GM21390 (cell line): Measurements from ENCODE around the gene FOXP4.

ENCODE experiments used
- ATAC-seq: cut with Tn5 transposase; IDR thresholded peaks from one replicate; pipeline ENCODE4 v1.9.1; 2021; ENCODE audit not compliant: unreplicated experiment

FOXP4 gene

DNA sequence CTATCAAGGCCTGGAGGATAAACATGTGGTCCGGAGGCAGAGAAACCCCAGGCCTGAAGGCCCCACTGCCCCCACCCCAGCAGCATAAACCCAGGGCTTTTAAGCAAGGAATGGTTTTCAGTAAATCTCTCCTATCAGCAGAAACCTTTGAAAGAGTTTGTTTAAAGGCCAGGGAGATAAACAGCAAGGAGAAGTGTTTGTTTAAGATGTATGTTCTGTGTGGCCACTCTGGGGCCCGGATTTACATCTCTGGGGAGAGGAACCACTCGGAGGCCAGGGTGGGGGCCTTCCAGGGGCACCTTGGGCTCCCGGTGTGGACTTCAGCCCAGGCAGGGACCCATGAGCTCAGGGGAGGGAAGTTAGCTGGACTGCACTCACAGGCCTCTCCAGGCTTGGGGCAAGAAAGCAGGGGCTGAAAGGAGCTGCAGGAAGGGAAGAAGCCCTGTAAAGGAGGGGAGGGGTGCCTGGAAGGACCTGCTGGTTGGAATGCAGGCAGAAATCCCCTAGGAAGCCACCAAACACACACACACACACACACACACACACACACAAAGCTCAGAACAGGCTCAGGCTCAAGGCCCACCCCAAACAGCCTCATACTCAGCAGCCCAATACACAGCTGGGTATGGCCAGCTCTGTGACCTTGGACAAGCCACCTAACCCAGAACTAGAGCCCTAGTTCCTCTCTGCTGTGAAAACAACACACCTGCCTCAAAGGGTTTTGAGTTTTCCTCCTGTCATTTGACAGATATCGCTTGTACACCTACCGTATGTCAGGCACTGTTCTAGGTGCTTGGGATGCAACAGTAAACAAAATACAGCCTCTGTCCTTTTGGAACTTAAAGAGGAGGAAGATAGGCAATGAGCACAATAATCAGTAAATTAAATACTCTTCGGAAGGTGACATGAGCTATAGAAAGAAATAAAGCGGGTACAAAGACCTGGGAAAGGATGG lies 26.2 kb upstream of the FOXP4 start:
- ATAC-seq: no peak

GRCh38 chr6:41522780-41523548 lies 23.2 kb upstream of the FOXP4 start:
- ATAC-seq: no peak

DNA sequence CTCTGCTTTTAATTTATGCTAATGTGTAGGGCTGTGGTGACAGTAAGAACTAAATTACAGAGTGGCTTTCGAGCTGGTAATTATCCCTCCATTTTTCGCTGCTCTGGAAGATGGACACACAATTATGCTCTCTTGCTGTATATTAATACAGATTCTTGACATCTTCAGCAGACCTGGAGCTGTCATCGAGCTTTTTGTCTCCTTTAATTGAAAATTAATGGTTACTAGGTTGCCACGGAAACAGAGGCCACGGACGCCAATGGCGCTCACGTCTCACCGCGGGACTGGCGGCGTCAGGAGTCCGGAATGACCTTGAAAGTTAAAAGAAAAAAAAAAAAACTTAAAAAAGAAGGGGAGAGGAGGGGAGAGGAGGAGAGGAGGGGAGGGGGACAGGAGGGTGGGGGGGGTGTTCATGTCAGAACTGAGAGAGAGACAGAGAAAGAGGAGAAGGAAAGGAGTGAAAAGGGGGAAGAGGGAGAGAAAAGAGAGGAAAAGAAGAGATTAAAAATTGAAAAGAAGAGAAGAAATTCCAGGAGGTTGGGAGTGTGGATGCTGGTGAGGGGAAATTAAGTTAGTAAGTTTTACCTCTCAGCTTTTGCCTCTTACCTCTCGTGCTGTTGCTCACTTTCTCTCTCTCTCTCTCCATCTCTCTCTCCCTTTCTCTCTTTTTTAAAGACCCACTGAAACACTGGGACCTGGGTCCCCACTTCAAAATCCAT lies 22.1 kb upstream of the FOXP4 start:
- no peak for ATAC-seq

DNA sequence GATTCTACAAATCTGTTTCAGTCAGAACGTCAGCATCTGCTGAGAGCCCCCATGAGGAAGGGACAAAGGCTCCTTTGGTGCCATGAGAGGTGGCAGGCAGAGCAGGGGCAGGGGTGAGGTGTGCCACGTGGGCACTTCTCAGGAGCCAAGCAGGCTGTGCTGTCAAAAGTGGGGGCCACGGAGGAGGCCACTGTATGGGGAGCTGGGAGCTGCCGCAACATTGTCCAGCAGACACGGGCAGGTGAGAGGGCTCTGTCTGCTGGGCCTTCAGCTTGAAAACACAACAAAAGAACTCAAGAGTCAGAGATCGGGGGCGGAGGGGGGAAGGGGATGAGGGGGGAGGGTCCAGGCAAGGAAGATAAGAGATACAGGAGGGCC lies 21.6 kb upstream of the FOXP4 start:
- no peak for ATAC-seq

DNA sequence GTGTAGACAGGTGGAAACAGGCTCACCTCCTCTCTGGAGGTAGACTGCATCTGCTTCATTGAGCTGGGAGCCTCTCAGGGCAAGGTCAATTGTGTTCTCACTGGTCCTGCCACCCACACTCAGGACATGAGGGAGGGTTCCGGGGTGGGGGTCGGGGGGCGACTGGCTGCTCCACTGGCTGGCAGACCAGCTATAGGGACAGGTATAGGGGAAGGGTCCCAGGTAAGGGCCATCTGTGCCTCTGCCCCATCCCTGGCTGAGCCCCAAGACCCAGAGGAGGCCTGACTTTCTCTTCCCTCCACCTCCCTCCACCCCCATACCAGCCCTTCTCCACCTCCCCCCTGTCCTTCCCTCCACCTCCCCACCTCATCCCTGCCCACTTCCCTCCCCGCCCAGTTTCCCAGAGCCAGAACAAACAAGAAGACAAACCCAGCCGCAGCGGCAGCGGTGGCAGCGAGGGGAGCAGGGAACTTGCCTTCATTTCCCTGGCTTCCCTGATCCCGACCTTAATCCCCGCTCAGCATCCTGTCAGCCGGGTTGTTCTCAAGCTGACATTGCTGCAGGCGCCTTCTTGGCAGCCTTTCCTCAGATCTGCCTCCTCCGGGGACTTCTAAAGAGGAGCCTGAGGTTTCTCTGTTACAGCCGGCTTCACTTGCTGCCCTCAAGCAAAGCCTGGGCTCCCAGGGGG lies 18.3 kb upstream of the FOXP4 start:
- ATAC-seq: no peak

- no peak for ATAC-seq
Measured at GRCh38 chr6:41528409-41528963, 17.7 kb upstream of the FOXP4 start.

DNA sequence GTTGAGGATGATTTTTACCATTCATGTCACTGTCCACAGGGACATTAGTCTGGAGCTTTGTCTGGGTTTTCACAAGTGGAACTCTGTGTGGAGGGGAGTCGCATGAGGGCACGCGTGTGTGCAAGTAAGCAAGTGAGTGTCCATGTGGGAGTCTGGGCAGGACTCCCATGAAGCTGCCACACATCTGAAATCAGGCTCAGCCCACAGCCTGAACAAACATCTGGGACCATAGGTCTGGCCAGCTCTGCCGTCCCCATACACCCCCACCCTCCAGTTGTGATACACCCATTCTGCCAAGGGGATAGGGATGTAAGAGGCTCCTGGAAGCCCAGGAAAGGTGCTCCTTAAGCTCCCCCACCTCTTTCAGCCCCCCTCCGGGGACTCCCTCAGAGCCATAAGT lies 17.1 kb upstream of the FOXP4 start:
- ATAC-seq: no peak

GRCh38 chr6:41529970-41530369 lies 16.2 kb upstream of the FOXP4 start:
- ATAC-seq: no peak

GRCh38 chr6:41530476-41530875 lies 15.7 kb upstream of the FOXP4 start:
- ATAC-seq: no peak

GRCh38 chr6:41531016-41531415 lies 15.2 kb upstream of the FOXP4 start:
- ATAC-seq: no peak

DNA sequence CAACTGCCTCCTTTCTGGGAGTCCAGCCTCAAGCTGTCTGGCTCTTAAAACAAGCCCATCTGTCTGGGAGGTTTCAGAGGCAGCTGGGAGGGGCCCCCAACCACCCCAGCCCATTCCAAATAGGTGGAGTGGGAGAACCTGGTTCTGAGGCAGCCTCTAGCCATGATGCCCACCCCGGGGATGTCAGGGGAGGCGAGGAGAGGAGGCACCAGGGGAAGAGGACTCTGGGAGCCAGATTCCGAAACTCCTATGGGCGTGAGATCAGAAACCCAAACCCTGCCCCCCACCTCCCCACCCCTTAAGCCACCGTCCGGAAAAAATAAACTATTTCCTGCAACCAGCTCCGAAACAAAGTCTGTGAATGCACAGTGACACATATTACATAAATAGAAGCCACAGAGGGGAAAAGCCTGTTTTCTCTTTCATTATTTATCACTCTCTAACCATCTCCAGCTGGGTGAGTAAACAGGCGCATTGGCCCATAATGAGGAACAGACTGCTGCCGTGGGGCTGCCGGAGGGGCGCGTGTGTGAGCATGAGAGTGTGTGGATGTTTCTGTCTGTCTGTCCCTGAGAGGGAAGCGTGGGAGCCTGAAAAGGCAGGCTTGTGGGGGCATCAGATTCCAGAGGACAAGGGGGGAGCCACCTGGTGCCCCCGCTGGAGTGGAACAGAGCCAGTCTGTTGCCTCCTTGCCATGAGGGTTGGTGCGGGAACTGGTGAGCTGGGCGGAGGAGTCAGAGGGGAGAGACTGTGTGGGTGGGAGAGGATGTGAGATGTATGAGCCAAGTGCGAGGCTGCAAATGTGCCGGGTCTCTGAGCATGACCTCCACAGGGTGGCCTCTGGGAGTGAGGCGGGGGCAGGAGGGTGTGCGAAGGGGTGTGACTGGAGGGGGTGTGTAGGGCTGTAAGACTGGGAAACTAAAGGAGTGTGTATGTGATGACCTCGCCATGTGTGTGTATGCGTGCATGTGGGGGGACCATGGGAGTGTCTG lies 14.3 kb upstream of the FOXP4 start:
- ATAC-seq: peak; percentile 85

- ATAC-seq: no peak
Measured at GRCh38 chr6:41535766-41536165, 10.4 kb upstream of the FOXP4 start.

- no peak for ATAC-seq
Measured at GRCh38 chr6:41536795-41537758, 9.1 kb upstream of the FOXP4 start.

GRCh38 chr6:41538556-41539182 lies 7.5 kb upstream of the FOXP4 start:
- no peak for ATAC-seq

GRCh38 chr6:41539204-41539603 lies 7.0 kb upstream of the FOXP4 start:
- no peak for ATAC-seq

- no peak for ATAC-seq
Measured at GRCh38 chr6:41541364-41541763, 4.8 kb upstream of the FOXP4 start.

GRCh38 chr6:41543087-41543486 lies 3.1 kb upstream of the FOXP4 start:
- no peak for ATAC-seq

DNA sequence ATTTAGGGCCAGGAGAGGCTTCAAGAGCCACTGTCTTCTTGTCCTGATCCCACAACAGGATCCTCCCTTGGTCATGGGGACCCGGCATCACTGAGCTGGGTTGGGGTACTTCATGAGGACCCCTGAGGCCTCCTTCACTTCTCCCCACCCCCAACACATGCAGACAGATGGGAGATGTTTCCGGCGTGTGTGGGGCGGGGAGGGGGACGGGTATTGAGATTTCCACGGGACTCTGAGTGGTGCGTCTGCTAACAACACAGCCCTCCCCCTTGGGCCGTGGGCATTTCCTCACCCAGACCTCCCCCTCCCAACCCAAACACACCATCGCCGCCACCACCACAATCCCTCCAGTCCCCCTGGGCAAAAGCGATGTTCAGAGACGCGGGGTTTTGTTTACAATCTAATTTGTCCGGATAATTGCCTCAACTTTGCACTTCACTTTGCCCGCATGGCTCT lies 906 bp upstream of the FOXP4 start:
- no peak for ATAC-seq
